Mesenchymal stem cell (in vitro differentiated cells and primary cell): Measurements from ENCODE around the gene PXMP4.

Experiments
- DNase-seq: peaks from one replicate; pipeline ENCODE4 v3.0.0-alpha.2; 2013
- H2AFZ ChIP-seq: one replicate; pipeline ENCODE4 v1.6.1; 2013; ENCODE audit warnings: low read depth, mild to moderate bottlenecking, control low read depth, inconsistent platforms, low read length, moderate library complexity
- H2AK5ac ChIP-seq: 2 replicates; pipeline ENCODE4 v1.6.1; 2013; ENCODE audit warnings: low read length, moderate library complexity, mild to moderate bottlenecking, inconsistent platforms; ENCODE audit not compliant: severe bottlenecking
- H2BK120ac ChIP-seq: one replicate; pipeline ENCODE4 v1.6.1; 2013; ENCODE audit warnings: low read depth, mild to moderate bottlenecking, inconsistent platforms, low read length, moderate library complexity
- H2BK12ac ChIP-seq, 2 experiments: one replicate each; pipeline ENCODE4 v1.6.1; 2013; ENCODE audit warnings: inconsistent platforms in 2 of 2, low read length in 2 of 2, mild to moderate bottlenecking in 2 of 2, moderate library complexity in 2 of 2, control low read depth in 1 of 2
- H2BK15ac ChIP-seq: one replicate; pipeline ENCODE4 v1.6.1; 2013; ENCODE audit warnings: mild to moderate bottlenecking, low read depth, inconsistent platforms; ENCODE audit not compliant: poor library complexity, severe bottlenecking
- H2BK5ac ChIP-seq: 2 replicates; pipeline ENCODE4 v1.6.1; 2013; ENCODE audit warnings: low read depth, mild to moderate bottlenecking, low read length, control low read depth, inconsistent platforms; ENCODE audit not compliant: poor library complexity, severe bottlenecking
- H3K14ac ChIP-seq, 2 experiments: one replicate each; pipeline ENCODE4 v1.6.1; 2013; ENCODE audit warnings: inconsistent platforms in 2 of 2, low read length in 2 of 2, control low read depth in 1 of 2, mild to moderate bottlenecking in 1 of 2, moderate library complexity in 1 of 2
- H3K18ac ChIP-seq, 2 experiments: one replicate each; pipeline ENCODE4 v1.6.1; 2013; ENCODE audit warnings: inconsistent platforms in 2 of 2, low read length in 2 of 2, control low read depth in 1 of 2, low read depth in 1 of 2, mild to moderate bottlenecking in 1 of 2
- H3K23ac ChIP-seq, 2 experiments: one replicate each; pipeline ENCODE4 v1.6.1; 2013; ENCODE audit warnings: inconsistent platforms in 2 of 2, low read length in 2 of 2, mild to moderate bottlenecking in 2 of 2, moderate library complexity in 2 of 2, control low read depth in 1 of 2
- H3K27ac ChIP-seq: 2 replicates; pipeline ENCODE4 v1.5.1; 2013; ENCODE audit warnings: mild to moderate bottlenecking, moderate library complexity, low read length, control low read depth, inconsistent platforms; ENCODE audit not compliant: poor library complexity, severe bottlenecking
- H3K27me3 ChIP-seq, 2 experiments: 2 replicates each; pipeline versions ENCODE4 v1.6.1 to v1.7.0; 2013; ENCODE audit warnings: low read length in 2 of 2, mild to moderate bottlenecking in 2 of 2, moderate library complexity in 2 of 2, control low read depth in 1 of 2, inconsistent platforms in 1 of 2; ENCODE audit not compliant: control insufficient read depth in 1 of 2, insufficient read depth in 1 of 2
- H3K36me3 ChIP-seq, 2 experiments: 2 replicates each; pipeline versions ENCODE4 v1.6.1 to v1.7.0; 2013; ENCODE audit warnings: low read length in 2 of 2, control low read depth in 1 of 2, inconsistent platforms in 1 of 2, low read depth in 1 of 2, mild to moderate bottlenecking in 1 of 2; ENCODE audit not compliant: insufficient read depth in 2 of 2, control insufficient read depth in 1 of 2
- H3K4ac ChIP-seq, 2 experiments: one replicate each; pipeline ENCODE4 v1.6.1; 2013; ENCODE audit warnings: inconsistent platforms in 2 of 2, low read length in 2 of 2, mild to moderate bottlenecking in 2 of 2, moderate library complexity in 2 of 2, control low read depth in 1 of 2, low read depth in 1 of 2
- H3K4me1 ChIP-seq: 2 replicates; pipeline ENCODE4 v1.6.1; 2013; ENCODE audit warnings: low read depth, low read length, control low read depth; ENCODE audit not compliant: control insufficient read depth, insufficient read depth
- H3K4me2 ChIP-seq: 2 replicates; pipeline ENCODE4 v1.6.1; 2013; ENCODE audit warnings: low read length, mild to moderate bottlenecking, inconsistent platforms; ENCODE audit not compliant: poor library complexity, severe bottlenecking
- H3K4me3 ChIP-seq, 2 experiments: 2 replicates each; pipeline versions ENCODE4 v1.5.1 to v1.7.0; 2013; ENCODE audit warnings: low read length in 2 of 2, mild to moderate bottlenecking in 2 of 2, control low read depth in 1 of 2, low read depth in 1 of 2; ENCODE audit not compliant: insufficient read depth in 1 of 2
- H3K79me1 ChIP-seq: replicated peaks from 2 replicates; pipeline ENCODE4 v1.6.1; 2013; ENCODE audit warnings: mild to moderate bottlenecking, control low read depth, low read length, inconsistent platforms; ENCODE audit not compliant: poor library complexity, severe bottlenecking
- H3K9ac ChIP-seq: 2 replicates; pipeline ENCODE4 v1.7.0; 2013; ENCODE audit warnings: mild to moderate bottlenecking, low read length, moderate library complexity
- H3K9me3 ChIP-seq: 2 replicates; pipeline ENCODE4 v1.7.0; 2013; ENCODE audit warnings: mild to moderate bottlenecking, low read length; ENCODE audit not compliant: control insufficient read depth
- H4K8ac ChIP-seq: one replicate; pipeline ENCODE4 v1.6.1; 2013; ENCODE audit warnings: inconsistent platforms, mild to moderate bottlenecking, low read length, moderate library complexity
- H4K91ac ChIP-seq: one replicate; pipeline ENCODE4 v1.6.1; 2013; ENCODE audit warnings: mild to moderate bottlenecking, low read length, inconsistent platforms
- WGBS: methylation state at CpG from one replicate; pipeline ENCODE4 v1.1.7; 2013; ENCODE audit warnings: mixed read lengths; 5-methylcytosine and 5-hydroxymethylcytosine counted together

Gene PXMP4

GRCh38 chr20:33709905-33710541, 10.1 kb downstream of the PXMP4 start:
- no peak overlapping the region for H3K4me2 ChIP-seq
- peak overlapping the region; percentile 42 for H4K8ac ChIP-seq
- no peak overlapping the region for H3K18ac ChIP-seq
- H3K14ac ChIP-seq: no peak overlapping the region
- no peak overlapping the region for H2BK5ac ChIP-seq
- WGBS: 74% methylated on average over 14 of the region's 16 CpGs
- H3K27me3 ChIP-seq: no peaks in the 10 kb centered on the region
- H3K23ac ChIP-seq: no peak overlapping the region
- no peak overlapping the region for H2AFZ ChIP-seq
- no peaks in the 10 kb centered on the region for H3K9me3 ChIP-seq
- no peak overlapping the region for H3K9ac ChIP-seq
- H2AK5ac ChIP-seq: no peak overlapping the region
- peaks cover 14 to 48% of the 10 kb centered on the region in 2 experiments for H3K36me3 ChIP-seq
- H3K27ac ChIP-seq: no peak overlapping the region
- no peak for DNase-seq
- H2BK15ac ChIP-seq: no peak overlapping the region
- H4K91ac ChIP-seq: no peak overlapping the region
- H3K4ac ChIP-seq: no peak overlapping the region
- H3K4me1 ChIP-seq: no peaks in the 10 kb centered on the region
- no peaks in the 10 kb centered on the region for H3K79me1 ChIP-seq
- no peak overlapping the region for H2BK12ac ChIP-seq
- H2BK120ac ChIP-seq: no peak overlapping the region
- no peak overlapping the region for H3K4me3 ChIP-seq

- Histone ChIP-seq H3K14ac (no peak overlapping the region), H3K9me3 (no peaks in the 10 kb centered on the region), H4K8ac (no peak overlapping the region), H3K18ac (no peak overlapping the region), H3K23ac (no peak overlapping the region), H3K4me3 (no peak overlapping the region), H2BK15ac (no peak overlapping the region), H2BK120ac (no peak overlapping the region), H3K9ac (peak overlapping the region; percentile 62), H3K36me3 (peaks cover 14 to 43% of the 10 kb centered on the region in 2 experiments), H3K27me3 (no peaks in the 10 kb centered on the region), H2BK5ac (no peak overlapping the region), H3K4me2 (no peak overlapping the region), H2BK12ac (no peak overlapping the region), H2AFZ (no peak overlapping the region), H3K27ac (no peak overlapping the region), H2AK5ac (no peak overlapping the region), H3K79me1 (no peaks in the 10 kb centered on the region), H3K4me1 (no peaks in the 10 kb centered on the region), H4K91ac (no peak overlapping the region), H3K4ac (no peak overlapping the region)
- 91% methylated on average over 2 of the region's 2 CpGs for WGBS
- peak; percentile 25 for DNase-seq
These were observed 10.7 kb downstream of the PXMP4 start for GRCh38 chr20:33709398-33709797.

GRCh38 chr20:33707668-33708067, 12.4 kb downstream of the PXMP4 start:
- no peak overlapping the region for H3K27ac ChIP-seq
- no peak overlapping the region for H3K18ac ChIP-seq
- H3K4me3 ChIP-seq: no peak overlapping the region
- H2BK120ac ChIP-seq: no peak overlapping the region
- no peaks in the 10 kb centered on the region for H3K79me1 ChIP-seq
- H4K91ac ChIP-seq: no peak overlapping the region
- no peak overlapping the region for H2AK5ac ChIP-seq
- no peak overlapping the region for H2BK5ac ChIP-seq
- H3K27me3 ChIP-seq: no peaks in the 10 kb centered on the region
- H3K4ac ChIP-seq: no peak overlapping the region
- H3K4me2 ChIP-seq: no peak overlapping the region
- no peaks in the 10 kb centered on the region for H3K9me3 ChIP-seq
- no peak overlapping the region for H3K14ac ChIP-seq
- WGBS: 93% methylated on average over 11 of the region's 11 CpGs
- no peak overlapping the region for H2BK12ac ChIP-seq
- H3K4me1 ChIP-seq: no peaks in the 10 kb centered on the region
- H2AFZ ChIP-seq: no peak overlapping the region
- H4K8ac ChIP-seq: no peak overlapping the region
- no peak overlapping the region for H3K23ac ChIP-seq
- H3K9ac ChIP-seq: no peak overlapping the region
- no peak for DNase-seq
- peaks cover 9 to 28% of the 10 kb centered on the region in 2 experiments for H3K36me3 ChIP-seq
- H2BK15ac ChIP-seq: no peak overlapping the region

GRCh38 chr20:33704197-33704924, 15.7 kb downstream of the PXMP4 start:
- Histone ChIP-seq H4K91ac (no peak overlapping the region), H3K18ac (no peak overlapping the region), H2BK5ac (no peak overlapping the region), H2BK15ac (no peak overlapping the region), H3K14ac (no peak overlapping the region), H3K36me3 (peaks cover 0 to 8% of the 10 kb centered on the region in 2 experiments), H2BK120ac (no peak overlapping the region), H2AFZ (no peak overlapping the region), H3K23ac (no peak overlapping the region), H2AK5ac (no peak overlapping the region), H3K4me3 (no peak overlapping the region), H2BK12ac (no peak overlapping the region), H3K79me1 (no peaks in the 10 kb centered on the region), H3K9me3 (no peaks in the 10 kb centered on the region), H3K27ac (no peak overlapping the region), H3K9ac (no peak overlapping the region), H4K8ac (no peak overlapping the region), H3K27me3 (no peaks in the 10 kb centered on the region), H3K4me1 (no peaks in the 10 kb centered on the region), H3K4me2 (no peak overlapping the region), H3K4ac (no peak overlapping the region)
- 90% methylated on average over 11 of the region's 11 CpGs for WGBS
- DNase-seq: no peak
